GM19238 (cell line): ENCODE data around the gene PAX2.

Experiments used
- DNase-seq: peaks from one replicate; pipeline ENCODE4 v3.0.0; 2011; ENCODE audit warnings: low spot score; ENCODE audit not compliant: insufficient read length

Gene PAX2

DNA sequence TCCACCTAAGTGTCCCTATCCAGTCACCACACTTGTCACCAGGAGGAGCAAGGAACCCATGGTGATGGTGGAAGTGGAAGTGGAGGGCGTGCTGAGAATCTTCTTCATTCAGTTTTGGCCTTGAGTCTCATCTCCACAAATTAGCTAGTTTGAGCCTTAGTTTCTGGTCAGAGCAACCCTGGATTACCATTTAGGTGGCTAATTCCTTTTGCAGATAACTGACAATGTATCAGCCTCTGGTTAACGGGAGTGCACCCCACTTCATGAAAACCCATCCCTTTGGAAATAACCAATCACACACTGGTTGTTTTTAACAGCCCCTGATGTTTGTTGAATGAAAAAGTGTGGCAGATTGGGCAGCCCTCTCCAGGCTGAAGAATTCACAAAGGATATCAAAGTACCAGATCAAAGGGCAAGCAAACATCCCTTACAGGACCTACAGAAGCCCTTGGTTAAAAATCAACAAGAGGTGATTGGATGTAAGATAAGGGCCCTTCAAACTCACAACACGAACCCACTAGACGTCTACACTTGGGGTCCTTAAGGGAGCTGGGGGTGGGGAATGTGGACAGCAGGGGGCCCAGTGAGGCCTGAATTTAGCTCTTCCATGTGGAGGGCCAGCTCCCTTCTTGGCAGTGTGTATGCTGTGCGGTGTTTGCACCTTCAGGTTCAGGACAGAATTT is 130.2 kb downstream of the PAX2 start:
- DNase-seq: no peak

DNA sequence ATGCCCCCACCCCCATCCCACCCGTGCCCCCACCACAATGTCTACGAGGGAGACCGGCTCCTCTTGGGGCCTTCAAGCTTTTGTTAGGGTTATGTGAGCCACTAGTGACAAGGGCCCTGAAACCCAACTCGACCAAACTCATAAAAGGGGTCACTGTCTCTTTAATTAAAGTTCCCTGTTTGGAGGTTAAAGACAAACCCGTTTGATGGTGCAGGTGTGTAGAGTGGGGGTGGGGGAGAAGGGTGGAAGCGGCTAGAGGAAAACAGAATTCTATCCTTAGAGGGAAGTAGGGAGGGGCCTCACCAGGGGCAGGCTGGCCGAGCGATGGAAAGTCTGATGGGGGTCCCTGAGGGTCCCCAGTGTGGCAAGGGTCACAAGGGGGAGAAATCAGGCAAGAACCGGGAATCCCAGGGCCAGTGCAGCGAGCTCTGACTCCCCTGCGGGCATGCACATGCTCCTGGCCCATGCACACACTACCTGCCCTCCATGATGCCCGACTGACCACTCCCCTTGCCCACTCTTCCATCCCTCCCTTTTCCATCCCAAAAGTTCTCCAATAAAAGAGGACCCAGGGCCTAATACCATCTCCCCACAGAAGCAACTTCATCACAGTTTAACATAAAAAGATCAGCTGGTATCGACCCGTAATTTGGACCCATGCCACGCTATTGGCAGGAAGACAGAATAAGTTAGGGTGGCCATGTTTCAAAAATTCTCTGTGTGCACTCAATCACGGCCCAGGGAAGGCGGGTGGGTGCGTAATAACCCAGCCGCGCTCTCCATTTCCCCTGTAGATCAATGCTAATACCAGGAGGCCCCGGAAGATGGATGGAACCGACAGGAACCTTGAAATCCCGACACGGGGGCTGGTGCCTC is 131.4 kb downstream of the PAX2 start:
- DNase-seq: no peak

DNA sequence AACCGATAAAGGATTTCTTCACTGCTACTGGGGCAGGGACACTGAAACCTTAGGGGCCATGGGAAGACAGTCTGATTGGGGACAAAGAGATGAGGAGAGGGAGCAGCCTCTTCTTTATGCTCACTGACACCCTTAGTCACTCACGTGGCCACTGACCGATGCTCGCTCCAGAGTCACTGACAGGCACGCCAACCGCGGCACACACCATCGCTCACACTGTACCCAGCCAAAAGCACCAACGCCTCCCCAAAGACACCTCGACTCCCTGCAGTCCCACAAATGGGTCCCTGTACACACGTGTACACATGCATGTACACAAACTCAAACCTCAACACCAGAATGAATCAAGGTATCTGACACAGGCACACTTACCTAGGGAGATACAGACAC is 132.1 kb downstream of the PAX2 start:
- DNase-seq: no peak

DNA sequence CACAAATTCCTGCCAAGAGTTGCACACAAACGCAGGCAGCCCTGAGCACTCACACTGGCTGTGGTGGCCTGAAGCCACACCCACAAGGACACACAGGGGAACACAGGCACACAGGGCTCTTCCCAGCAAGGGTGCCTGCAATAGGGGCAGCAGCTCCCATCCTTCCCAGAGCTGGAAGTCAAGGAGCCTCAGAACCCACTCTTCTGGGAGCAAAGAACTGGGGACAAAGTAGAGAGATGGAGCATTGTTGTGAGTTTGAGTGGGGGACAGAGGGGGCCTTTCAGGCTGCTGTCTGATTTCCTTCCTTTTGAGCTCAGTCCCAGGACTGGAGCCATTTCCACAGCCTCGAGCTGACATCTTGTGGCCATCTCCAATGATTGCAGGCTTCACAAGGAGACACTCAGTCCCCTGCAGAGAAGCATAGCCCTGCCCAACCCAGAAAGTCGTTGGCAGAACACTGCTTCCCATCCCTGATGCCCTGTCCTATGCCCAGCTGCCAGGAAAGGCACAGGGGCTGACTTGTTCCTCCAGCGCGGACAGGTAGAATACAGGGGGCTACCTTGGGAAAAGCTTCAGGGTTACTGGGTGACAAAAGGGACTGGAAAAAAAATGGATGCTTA is 133.0 kb downstream of the PAX2 start:
- peak; percentile 43 for DNase-seq
